ENCODE data around the gene ZNF8. TPM values are rescaled to one million over a fixed set of nuclear protein-coding genes. Genes with fewer than 3 reads are reported as not detected.
"Not testable (repeated sequence)": the region's sequence is repeated elsewhere in the genome, so short reads cannot be mapped to it uniquely, and the experiment has no call there.

ZNF8 gene
- polyA plus RNA-seq (2013, experiment 1 of 2; ENCODE audit: insufficient read length): 2.1 TPM
- polyA plus RNA-seq (2013, experiment 2 of 2; ENCODE audit: insufficient read length): 1.8 TPM

DNA sequence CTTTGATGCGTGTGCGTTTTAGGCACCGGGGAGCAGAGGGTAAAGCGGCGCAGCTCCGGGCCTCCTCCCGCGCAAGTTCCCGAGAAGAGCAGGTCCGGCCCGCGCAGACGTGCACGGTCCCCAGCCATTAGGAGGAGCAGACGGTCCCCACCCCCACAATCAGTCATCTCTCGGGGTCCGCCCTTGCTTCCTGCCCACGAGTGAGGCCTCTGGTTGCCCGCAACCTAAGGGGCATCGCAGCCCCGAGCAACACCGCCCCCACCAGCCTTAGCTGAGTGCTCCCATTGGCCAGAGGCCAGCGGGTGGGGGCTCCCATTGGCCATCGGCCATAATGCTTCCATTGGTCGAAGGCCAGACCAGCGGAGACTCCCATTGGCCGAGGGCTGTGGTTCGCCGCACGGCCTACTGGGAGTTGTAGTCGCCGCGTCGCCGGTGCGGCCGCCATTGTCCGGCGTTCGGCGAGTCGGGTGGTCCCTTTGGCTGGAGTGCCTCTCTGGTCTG, at the start of gene ZNF8:
Gene ZNF8 (plus strand): TSS at position 415 of the 501 bp plus-strand sequence. CDS start 127 bp downstream, outside the sequence.
- DNase-seq: peak; percentile 99

DNA sequence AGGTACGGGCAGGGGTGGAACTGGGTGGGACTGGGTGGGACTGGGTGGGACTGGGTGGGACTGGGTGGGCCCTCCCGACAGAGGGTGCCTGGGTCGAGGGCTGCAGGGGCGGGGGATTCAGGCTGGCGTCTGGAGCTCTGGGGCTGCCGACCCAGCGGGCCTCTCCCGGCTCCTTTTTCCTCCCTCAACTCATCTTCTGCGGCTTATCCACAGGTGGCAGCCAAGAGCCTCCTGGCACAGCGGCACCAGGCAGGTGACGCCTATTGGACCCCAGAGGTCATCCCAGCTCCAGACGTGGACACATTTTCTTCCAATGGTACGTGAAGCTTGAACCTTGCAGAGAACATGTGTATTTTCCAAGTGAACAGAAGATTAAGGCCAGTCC, 49.5 kb upstream of the ZNF8 start:
- DNase-seq: peak; percentile 16

DNA sequence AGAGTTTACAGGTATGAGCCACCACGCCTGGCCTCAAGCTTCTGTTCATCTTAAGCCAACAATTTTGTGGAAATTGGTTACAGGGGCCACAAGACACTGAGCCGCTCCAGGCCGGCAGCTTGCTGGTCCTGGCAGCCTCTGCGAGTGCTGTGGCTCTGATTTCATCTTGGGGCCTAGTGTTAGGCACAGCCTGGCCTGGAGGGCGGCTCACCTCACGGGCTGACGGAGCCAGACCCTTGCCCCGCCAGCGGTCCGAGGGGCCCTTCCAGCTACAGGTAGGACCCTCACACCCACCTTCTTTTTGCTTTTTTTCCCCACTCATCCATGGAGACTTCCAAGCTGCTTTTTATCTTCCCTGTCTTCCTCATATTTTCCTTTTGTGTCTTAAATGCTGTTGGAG, 41.4 kb upstream of the ZNF8 start:
- DNase-seq: no peak

DNA sequence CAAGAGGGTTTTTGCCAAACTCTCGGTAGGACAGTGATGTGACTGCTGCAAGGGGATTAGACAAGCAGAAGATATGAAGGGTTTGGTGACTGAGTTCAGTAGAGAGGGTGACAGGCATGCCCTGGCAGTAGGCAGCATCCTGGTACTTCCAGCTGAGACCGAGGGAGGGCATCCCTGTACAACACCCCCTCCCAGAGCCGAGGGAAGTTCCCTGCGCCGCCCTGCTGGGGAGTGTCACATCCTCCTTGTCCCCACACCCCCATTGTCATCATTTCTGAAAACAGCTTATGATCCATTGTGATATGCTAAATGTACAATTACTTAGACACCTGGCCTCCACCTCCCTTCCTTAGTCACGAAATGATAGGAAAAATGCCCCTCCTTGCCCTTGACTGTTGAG, 35.4 kb upstream of the ZNF8 start:
- DNase-seq: no peak

DNA sequence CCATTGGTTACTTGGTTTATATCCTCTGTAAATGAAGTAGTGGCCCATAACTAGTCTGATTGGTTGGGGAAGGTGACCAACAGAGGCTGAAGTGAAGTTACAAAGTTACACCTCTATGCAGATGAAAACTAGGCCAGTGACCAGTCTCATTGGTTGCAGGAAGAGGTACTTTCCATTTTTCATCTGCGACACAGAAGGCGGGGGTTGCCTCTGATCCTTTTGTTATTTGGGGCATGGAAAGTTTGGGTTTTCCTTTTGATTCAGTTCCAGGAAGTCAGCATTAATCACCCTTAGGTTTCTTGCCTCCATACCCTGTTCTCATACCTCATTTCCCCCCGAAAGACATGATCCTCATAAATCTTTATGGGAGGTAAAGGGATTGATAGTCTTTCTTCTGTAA, 29.9 kb upstream of the ZNF8 start:
- DNase-seq: no peak

DNA sequence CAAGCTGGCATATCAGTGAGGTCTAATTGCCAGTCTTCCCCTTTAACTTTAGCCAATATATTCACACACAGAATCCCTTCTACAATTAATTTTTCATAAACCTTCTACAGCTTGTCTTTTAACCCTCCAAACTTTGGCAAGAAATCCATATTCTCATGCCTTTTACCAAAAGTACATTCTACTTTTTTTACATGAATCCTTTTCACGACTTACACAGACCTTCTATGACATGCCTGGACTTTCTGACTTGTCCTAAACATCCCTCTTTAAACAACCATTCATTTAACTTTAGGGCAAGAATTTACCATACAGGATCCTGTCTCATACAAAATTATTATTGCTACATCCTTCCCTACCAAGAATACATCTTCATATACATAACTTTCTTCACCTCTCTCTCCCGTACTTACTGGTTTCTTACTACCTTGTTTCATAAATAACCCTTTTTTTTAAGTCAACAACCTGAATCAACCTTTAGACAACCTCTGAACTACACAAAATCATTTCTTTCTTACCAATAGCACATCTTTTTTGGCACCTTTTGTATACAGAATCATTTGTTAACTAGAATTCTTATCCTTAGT, 26.6 kb upstream of the ZNF8 start:
- DNase-seq: peak; percentile 18

DNA sequence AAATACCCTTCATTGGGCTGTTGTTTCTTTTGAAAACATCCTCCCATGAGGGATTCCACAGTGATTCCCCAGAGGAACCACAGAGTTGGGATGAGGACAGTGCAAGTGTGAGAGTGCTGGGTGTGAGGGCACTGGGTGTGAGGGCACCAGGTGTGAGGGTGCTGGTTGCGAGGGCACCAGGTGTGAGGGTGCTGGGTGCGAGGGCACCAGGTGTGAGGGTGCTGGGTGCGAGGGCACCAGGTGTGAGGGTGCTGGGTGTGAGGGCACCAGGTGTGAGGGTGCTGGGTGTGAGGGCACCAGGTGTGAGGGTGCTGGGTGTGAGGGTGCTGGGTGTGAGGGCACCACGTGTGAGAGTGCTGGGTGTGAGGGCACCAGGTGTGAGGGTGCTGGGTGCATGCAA, 20.5 kb upstream of the ZNF8 start:
- DNase-seq: not testable (repeated sequence)

DNA sequence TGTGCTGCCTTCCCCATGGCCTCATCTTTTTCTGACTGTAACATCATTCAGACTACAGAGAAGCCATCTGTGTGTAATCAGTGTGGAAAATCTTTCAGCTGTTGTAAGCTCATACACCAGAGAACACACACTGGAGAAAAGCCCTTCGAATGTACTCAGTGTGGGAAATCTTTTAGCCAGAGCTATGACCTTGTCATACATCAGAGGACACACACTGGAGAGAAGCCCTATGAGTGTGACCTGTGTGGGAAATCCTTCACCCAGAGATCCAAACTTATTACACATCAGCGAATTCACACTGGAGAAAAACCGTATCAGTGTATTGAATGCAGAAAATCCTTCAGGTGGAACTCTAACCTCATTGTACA, 17.2 kb upstream of the ZNF8 start:
- peak; percentile 3 for DNase-seq

DNA sequence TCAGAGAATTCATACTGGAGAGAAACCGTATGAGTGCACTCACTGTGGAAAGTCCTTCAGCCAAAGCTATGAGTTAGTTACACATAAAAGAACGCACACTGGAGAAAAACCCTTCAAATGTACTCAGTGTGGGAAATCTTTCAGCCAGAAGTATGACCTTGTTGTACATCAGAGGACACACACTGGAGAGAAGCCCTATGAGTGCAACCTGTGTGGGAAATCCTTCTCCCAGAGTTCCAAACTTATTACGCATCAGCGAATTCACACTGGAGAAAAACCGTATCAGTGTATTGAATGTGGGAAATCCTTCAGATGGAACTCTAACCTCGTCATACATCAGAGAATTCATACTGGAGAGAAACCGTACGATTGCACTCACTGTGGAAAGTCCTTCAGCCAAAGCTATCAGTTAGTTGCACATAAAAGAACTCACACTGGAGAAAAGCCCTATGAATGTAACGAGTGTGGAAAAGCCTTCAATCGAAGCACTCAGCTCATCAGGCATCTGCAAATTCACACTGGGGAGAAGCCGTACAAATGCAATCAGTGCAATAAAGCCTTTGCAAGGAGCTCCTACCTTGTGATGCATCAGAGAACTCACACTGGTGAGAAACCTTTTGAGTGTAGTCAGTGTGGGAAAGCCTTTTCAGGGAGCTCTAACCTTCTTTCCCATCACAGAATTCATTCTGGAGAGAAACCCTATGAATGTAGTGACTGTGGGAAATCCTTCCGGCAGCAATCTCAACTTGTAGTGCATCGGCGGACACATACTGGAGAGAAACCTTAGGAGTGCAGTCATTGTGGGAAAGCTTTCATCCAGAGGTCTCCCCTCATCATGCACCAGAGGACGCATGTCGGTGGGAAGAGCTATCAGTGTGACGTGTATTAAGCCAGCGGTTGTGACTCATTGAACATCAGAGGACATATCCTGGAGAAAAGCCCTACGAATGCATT, 16.5 kb upstream of the ZNF8 start:
- DNase-seq: peak; percentile 12

DNA sequence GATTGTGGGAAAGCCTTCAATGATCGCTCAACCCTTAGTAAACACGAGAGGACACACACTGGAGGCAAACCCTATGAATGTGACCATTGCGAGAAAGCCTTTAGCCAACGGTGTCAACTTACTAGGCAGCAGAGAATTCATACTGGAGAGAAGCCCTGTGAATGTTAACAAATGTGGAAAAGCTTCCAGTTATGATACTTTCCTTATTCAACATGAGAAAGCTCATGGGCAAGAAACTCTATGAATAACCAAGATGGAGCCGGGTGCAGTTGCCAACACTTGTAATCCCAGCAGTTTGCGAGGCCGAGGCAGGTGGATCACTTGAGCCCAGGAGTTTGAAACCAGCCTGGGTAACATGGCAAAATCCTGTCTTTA, 15.8 kb upstream of the ZNF8 start:
- DNase-seq: no peak

DNA sequence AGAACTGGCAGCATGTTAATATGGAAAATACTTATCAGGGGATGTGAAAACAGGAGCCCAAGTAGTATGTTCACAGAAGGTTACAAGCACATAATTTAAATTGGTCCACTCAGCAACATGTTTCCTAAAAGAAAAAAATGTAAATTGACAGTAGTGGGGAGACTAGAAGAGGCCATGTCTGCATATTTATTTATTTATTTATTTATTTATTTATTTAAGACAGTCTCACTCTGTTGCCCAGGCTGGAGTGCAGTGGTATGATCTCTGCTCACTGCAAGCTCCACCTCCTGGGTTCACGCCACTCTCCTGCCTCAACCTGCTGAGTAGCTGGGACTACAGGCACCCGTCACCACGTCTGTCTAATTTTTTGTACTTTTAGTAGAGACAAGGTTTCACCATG, 13.7 kb upstream of the ZNF8 start:
- no peak for DNase-seq

DNA sequence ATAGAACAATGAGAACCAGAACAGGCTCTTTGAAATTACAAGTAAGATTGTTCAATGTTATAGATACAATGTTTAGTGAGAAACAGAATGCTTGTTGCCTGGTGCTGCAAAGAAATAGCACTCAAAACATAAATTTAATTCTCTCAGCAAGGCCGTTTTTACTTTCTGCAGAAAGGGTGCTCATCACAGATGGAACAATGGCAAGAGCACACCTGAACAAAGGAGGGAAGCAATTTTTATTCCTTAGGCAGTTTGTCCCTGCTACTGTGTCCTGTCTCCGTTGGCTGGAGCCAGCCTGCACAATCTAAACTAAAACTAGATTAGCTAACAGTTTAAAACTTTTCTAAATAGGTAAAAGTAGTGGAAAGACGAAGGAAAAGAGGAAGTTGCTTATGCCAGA, 10.4 kb upstream of the ZNF8 start:
- no peak for DNase-seq

DNA sequence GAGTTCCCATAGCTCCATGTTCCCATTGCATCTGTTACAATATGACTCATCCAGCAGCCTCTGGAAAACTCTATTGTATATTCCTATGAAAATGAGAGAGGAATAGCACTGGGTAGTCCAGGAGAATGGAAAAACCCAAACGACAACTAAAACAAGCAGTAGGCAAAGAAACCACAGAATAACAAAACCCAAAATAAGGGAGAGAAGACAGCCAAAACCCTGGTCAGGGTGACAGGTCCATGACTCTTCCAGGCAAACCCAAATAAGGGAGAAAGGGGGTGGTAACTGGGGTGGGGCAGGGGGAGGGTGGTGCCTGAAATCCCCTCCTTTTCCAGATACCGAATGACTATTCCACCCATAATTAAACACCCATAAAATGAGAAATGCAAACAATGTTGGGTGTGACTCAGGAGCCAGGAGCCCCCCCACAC, 4.0 kb upstream of the ZNF8 start:
- DNase-seq: no peak

DNA sequence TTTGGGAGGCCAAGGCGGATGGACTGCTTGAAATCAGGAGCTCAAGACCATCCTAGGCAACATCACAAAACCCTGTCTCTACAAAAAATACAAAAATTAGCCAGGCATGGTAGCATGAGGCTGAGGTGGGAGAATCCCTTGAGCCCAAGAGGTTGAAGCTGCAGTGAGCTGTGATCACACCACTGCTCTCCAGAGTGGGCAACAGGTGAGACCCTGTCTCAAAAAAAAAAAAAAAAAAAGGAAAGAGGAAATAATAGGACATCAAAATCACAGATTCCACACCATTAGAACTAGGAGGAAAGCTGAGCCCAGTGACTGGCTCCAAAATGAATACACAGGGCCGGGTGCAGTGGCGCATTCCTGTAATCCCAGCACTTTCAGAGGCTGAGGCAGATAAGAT, 3.2 kb upstream of the ZNF8 start:
- no peak for DNase-seq

DNA sequence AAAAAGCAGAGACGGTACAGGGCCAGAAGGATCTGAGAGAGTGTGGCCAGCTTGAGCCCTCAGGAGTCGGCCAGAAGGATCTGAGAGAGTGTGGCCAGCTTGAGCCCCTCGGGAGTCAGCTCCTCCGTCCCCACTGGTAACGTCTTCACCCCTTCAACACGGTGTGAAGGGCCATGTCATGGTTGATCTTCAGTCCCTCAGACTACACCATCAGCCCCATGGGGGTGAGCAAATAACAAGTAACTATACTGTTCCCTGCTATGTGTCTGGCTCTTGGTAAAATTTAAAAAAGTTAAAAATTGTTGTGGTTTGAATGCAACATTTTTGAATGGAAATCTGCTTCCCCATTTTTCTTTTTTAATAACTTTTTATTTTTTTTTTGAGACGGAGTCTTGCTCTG, 1.6 kb upstream of the ZNF8 start:
- no peak for DNase-seq

DNA sequence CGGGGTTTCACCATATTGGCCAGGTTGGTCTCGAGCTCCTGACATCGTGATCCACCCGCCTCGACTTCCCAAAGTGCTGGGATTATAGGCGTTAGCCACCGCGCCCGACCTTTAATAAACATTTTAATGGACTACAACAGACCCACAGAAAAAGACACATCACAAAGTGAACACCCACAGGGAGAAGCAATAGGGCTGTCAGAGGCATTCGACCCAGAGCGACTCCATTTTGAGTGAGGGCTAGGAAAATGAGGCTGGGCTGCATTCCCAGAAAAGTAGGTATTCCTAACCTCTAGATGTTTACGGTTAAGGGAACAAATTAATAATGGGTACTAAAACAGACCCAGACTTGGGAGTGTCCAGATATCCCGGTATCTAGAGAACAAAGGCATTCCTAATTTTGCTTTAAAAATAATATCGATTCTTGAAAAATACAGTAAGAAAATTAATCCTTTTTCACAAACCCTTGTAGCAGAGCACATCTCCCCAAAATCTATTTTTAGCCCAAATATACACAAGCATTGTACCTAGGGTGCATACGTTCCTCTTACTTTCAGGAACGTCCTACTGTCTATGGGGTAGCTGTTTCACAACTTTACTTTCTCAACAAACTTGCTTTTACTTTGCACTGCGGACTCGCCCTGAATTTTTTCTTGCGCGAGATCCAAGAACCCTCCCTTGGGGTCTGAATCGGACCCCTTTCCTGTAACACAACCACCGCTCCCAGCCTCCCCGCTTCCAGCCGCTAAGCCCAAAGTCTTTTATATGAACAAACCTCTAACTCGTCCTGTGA, 811 bp upstream of the ZNF8 start:
- DNase-seq: no peak

DNA sequence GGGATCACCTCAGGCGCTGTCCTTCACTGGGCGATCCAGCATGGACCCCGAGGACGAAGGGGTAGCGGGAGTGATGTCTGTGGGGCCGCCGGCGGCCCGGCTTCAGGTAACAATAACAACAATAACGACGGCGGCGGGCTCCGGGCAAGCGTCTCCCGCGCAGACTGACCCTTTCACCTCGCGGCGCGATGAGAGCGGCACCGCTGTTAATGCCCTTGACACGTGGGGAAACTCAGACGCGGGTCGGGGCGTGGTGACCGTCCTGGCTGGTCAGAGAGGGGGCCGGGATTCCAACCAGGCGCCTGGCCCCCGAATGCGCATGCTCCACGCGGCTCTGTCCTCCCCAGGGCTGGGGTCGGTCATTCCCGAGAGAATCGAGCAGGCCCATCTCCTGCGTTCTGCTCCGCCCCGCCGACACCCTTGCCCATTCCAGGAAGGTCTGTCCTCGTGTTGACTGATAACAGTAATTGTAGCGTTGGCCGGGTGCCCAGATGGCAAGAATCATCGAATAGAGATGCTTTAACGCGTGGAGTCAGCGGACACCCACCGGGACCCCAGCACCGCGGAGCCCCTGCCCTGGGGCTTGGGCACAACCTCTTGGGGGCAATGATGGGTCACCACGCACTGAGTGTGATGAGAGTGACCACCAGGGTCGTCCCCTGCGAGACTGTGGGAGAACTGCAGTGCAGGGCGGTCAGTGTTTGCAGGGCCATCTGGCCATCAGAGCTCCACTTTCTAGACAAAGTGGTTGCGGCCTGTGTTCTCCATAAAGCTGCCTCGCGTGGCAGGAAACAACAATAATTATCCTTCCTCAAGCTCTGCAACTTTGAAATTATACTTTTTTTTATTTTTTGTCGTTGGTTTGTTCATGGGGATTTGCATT, 528 bp downstream of the ZNF8 start:
- DNase-seq: peak; percentile 72

DNA sequence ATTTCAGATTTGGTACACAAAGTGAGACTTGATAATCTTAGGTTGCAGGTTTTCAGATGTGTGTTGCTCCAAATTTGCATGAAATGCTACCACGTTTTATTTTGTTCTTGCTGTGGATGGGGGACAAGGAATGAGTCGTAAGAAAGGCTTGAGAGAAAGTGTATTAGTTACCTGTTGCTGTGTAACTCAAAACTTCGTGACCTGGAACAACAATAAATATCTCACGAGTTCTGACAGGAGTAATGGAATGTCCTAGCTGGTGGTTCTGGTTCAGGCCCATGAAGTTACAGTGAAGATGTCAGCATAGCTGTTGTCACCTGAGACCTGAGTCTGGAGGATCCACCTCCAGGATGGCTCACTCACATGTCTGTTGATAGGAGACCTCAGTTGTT, 1.2 kb downstream of the ZNF8 start:
- no peak for DNase-seq

DNA sequence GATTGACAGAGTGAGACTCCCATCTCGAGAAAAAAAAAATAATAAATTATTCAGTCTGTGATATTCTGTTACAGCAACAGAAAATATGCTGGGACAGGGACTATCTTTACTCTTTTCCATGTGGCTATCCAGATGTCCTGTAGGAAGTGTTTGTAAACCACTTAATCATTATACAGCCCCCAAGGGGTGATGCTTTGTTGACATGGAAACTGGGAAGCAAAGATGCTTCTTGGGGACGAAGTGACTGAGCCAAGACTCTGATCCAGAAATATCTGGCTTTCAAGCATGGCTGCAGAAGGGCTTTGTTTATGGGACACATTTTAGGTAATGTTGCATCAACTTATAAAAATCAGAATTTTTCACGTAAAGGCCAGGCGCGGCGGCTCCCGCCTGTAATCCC, 5.4 kb downstream of the ZNF8 start:
- DNase-seq: no peak

DNA sequence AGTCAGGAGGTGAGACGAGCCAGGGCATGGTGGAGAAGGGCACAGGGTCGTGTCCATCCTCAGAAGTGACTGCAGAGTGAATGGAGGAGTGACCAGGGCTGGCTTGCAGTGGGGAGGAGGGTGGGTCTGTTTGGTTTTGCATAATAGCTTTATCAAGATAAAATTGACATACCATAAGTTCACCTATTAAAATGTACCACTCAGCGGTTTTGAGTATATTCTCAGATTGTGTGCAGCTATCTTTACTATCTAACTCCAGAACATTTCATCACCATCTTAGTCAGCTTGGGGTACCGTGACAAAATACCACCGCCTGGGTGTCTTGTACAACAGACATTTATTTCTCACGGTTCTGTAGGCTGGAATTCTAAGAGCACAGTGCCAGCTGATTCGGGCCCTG, 13.2 kb downstream of the ZNF8 start:
- no peak for DNase-seq

DNA sequence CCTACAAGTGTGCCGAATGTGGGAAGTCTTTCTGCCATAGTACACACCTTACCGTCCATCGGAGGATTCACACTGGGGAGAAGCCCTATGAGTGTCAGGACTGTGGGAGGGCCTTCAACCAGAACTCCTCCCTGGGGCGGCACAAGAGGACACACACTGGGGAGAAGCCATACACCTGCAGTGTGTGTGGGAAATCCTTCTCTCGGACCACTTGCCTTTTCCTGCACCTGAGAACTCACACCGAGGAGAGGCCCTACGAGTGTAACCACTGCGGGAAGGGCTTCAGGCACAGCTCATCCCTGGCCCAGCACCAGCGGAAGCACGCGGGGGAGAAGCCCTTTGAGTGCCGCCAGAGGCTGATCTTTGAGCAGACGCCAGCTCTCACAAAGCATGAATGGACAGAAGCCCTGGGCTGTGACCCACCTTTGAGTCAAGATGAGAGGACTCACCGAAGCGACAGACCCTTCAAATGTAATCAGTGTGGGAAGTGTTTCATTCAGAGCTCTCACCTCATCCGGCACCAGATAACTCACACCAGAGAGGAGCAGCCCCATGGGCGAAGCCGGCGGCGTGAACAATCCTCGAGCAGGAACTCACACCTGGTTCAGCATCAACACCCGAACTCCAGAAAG, 16.1 kb downstream of the ZNF8 start:
- DNase-seq: no peak

DNA sequence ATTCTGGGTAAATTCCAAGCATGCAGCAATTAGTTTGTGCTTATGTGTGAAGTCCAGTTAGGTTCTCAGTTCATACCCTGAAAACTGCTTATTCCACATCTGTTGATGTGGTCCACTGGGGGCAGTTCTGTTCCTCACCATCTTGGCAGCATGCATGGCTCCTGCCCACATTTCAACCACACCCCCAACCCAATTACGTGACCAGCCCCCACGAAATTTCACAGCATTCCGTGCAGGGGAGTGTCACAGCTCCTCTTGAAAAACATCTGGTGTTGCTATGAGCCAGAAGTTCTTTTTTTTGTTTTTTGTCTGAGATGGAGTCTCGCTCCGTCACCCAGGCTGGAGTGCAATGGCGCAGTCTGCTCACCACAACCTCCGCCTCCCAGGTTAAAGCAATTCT, 17.3 kb downstream of the ZNF8 start:
- no peak for DNase-seq

Data from fibroblast of skin of back (primary cell).